Measurements from ENCODE around the gene ETS1. TPM values are rescaled to one million over a fixed set of nuclear protein-coding genes. Genes with fewer than 3 reads are reported as not detected.

ETS1 gene
- total RNA-seq, 6 experiments from 2014 or later = 55.2 to 78.6 (median 73.2) TPM

DNA sequence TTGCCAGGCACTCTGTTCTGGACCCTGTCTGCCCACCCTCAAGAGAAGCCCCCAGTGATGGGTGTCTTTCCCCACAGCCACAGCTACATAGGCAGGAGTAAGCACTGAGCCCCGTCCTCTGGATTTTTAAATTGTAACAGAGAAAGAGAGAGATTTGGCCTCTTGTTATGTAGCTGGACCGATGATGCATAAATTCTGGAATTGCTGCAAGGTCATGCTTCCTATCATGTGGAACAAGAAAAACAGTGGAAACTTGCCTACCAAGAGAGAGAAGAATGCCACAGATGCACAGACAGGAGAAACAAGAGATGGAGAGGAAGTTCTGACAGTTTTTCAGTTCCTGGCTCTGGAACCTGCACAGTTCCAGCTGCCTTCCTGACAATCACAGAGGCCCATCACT lies 150.2 kb downstream of the ETS1 start:
- Mint-ChIP-seq H3K36me3 (ENCODE audit: low read depth) (no peaks in the 10 kb centered on the region), H3K27me3 (ENCODE audit: insufficient read depth) (no peaks in the 10 kb centered on the region; the same call in 1 of the 2 replicates), H3K9me3 (no peaks in the 10 kb centered on the region), H3K4me1 (ENCODE audit: low read depth) (peaks cover 14% of the 10 kb centered on the region), H3K27ac (peak overlapping the region; percentile 73), H3K4me3 (no peak overlapping the region)
- DNase-seq = peak; percentile 41
- TF ChIP-seq, protein P1, sequence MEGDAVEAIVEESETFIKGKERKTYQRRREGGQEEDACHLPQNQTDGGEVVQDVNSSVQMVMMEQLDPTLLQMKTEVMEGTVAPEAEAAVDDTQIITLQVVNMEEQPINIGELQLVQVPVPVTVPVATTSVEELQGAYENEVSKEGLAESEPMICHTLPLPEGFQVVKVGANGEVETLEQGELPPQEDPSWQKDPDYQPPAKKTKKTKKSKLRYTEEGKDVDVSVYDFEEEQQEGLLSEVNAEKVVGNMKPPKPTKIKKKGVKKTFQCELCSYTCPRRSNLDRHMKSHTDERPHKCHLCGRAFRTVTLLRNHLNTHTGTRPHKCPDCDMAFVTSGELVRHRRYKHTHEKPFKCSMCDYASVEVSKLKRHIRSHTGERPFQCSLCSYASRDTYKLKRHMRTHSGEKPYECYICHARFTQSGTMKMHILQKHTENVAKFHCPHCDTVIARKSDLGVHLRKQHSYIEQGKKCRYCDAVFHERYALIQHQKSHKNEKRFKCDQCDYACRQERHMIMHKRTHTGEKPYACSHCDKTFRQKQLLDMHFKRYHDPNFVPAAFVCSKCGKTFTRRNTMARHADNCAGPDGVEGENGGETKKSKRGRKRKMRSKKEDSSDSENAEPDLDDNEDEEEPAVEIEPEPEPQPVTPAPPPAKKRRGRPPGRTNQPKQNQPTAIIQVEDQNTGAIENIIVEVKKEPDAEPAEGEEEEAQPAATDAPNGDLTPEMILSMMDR (IDR thresholded peaks at IDR 0.05) = no peak

DNA sequence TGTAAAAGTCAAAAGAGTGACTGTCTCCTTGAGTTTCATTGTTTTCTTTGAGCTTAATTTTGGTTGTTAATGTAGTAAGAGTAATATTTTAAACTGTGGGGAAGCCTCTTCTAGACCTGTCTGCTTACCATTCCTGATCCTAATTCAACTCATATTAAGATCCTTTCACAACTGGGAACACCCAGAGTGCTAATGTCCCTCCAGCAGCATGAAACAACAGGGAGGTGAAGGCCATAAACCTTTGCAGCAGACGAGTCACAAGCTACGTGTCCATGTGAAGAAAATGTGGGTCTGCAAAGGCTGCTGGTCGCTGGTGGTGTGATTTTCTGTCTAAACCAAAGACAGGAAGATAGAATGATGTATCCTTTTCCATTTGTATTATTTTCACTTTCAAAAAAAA lies 152.5 kb downstream of the ETS1 start:
- H3K36me3 Mint-ChIP-seq (ENCODE audit: low read depth) = no peaks in the 10 kb centered on the region
- no peak overlapping the region for H3K27ac Mint-ChIP-seq
- H3K9me3 Mint-ChIP-seq = no peaks in the 10 kb centered on the region
- H3K4me1 Mint-ChIP-seq (ENCODE audit: low read depth) = peaks cover 21% of the 10 kb centered on the region
- TF ChIP-seq, protein P1 (IDR thresholded peaks at IDR 0.05) = no peak
- H3K27me3 Mint-ChIP-seq (ENCODE audit: insufficient read depth) = no peaks in the 10 kb centered on the region; the same call in 1 of the 2 replicates
- no peak overlapping the region for H3K4me3 Mint-ChIP-seq
- DNase-seq = no peak

DNA sequence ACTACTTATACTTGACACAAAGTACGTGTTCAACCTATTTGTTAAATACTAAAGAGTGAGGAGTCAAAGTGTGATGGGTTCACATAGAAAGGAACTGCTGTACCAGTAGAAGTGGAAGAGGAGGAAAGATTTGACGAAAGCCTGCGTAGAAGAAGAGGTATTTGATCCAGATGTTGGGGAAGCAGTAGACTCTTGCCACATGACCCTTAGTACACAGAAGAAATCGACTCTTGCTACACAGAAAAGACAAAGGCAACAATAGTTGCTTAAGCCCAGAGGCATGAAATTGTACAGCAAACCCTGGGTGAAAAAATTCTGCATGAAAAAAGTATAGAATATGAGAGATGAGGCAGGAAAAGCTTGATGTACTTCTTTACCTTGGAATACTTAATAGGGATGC lies 152.9 kb downstream of the ETS1 start:
- Mint-ChIP-seq H3K36me3 (ENCODE audit: low read depth) (no peaks in the 10 kb centered on the region), H3K4me1 (ENCODE audit: low read depth) (peaks cover 24% of the 10 kb centered on the region), H3K27me3 (ENCODE audit: insufficient read depth) (no peaks in the 10 kb centered on the region; the same call in 1 of the 2 replicates), H3K27ac (no peak overlapping the region), H3K9me3 (no peaks in the 10 kb centered on the region), H3K4me3 (no peak overlapping the region)
- no peak for DNase-seq
- TF ChIP-seq, protein P1 (IDR thresholded peaks at IDR 0.05) = no peak

DNA sequence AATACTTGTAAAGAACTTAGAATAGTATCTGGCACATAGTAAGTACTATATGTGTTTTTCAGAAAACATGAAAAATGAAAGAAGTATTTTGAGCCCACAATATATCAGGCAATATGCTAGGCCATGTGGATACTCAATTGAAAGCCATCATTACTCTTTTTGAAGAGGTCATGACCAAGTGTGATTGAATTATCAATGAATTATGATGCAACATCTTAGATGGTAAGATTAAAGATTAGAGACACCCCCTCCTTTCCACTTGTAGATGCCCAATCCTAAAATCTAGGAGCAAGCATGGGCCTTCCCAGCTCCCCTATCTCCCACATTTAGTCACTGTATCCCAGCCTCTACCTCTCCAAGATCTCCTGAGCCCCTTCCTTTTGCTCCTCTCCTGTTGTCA lies 154.4 kb downstream of the ETS1 start:
- Mint-ChIP-seq H3K4me3 (no peak overlapping the region), H3K4me1 (ENCODE audit: low read depth) (peaks cover 33% of the 10 kb centered on the region), H3K9me3 (0 out of 2 replicates have a peak, but pooled peaks cover 3% of the 10 kb centered on the region), H3K36me3 (ENCODE audit: low read depth) (no peaks in the 10 kb centered on the region), H3K27me3 (ENCODE audit: insufficient read depth) (no peaks in the 10 kb centered on the region; the same call in 1 of the 2 replicates), H3K27ac (no peak overlapping the region)
- no peak for DNase-seq
- TF ChIP-seq, protein P1 (IDR thresholded peaks at IDR 0.05) = no peak

DNA sequence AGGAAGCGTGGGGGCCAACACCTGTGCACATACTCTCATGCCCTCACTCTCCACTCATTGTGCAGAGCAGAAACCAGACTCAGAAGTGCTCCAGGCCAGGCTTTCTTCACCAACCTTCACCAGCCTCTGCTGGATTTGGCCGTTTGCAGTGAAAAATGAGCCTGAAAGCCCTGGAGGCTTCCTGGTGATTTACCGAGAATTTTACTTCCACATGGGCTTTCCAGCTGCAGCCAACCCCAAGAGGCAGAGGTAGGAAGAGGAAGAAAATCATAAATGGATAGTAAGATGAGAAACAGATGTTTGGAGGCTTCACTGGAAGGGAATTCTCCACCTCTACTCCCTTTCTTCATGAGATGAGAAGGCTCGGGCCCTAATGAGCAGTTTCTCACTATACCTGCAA lies 155.4 kb downstream of the ETS1 start:
- DNase-seq = no peak
- Mint-ChIP-seq H3K4me3 (no peak overlapping the region), H3K9me3 (0 out of 2 replicates have a peak, but pooled peaks cover 3% of the 10 kb centered on the region), H3K27me3 (ENCODE audit: insufficient read depth) (no peaks in the 10 kb centered on the region; the same call in 1 of the 2 replicates), H3K36me3 (ENCODE audit: low read depth) (no peaks in the 10 kb centered on the region), H3K4me1 (ENCODE audit: low read depth) (peaks cover 32% of the 10 kb centered on the region), H3K27ac (no peak overlapping the region)
- TF ChIP-seq, protein P1 (IDR thresholded peaks at IDR 0.05) = no peak

DNA sequence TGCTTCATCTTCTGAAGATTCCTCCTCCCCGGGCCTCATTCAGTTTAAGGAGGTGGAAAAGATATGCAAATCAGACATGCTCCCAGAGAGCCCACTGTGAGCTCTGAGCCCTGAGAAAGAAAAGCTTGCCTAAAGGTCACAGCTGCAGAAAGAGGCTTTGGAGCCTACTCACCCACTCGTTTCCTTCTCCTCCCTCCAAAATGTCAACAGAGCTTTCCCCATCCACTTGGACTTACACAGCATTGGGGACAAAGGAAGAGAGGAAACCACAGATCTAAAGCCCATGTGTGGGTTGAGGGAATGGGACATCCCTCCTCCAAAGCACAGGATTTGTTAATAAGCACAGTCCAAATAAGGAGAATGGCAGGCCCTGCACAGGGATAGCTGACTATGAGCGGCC lies 158.4 kb downstream of the ETS1 start:
- Mint-ChIP-seq H3K9me3 (0 out of 2 replicates have a peak, but pooled peaks cover 3% of the 10 kb centered on the region), H3K36me3 (ENCODE audit: low read depth) (no peaks in the 10 kb centered on the region), H3K27me3 (ENCODE audit: insufficient read depth) (no peaks in the 10 kb centered on the region; the same call in 1 of the 2 replicates), H3K4me1 (ENCODE audit: low read depth) (peaks cover 27% of the 10 kb centered on the region), H3K4me3 (no peak overlapping the region), H3K27ac (no peak overlapping the region)
- TF ChIP-seq, protein P1 (IDR thresholded peaks at IDR 0.05) = no peak
- DNase-seq = no peak
